ENCODE data around the gene CDK18. TPM values are rescaled to one million over a fixed set of nuclear protein-coding genes. Genes with fewer than 3 reads are reported as not detected.

CDK18 gene
- total RNA-seq, 1 donor from 2014 or later = 0.18 TPM

Other genes with a start within 250 kb of the CDK18 start
- gene NUAK2, start 182.9 kb upstream of the CDK18 start, total RNA-seq = 14.4 and 17.7 TPM in 2 replicates
- 0.29 and 0.64 TPM in 2 replicates for gene KLHDC8A, start 147.7 kb upstream of the CDK18 start, total RNA-seq
- gene LEMD1, start 82.6 kb upstream of the CDK18 start, total RNA-seq = not detected in 2 replicates
- not detected in 2 replicates for gene BLACAT1, start 48.6 kb upstream of the CDK18 start, total RNA-seq
- 23.2 and 35.2 TPM in 2 replicates for gene ELK4, start 127.3 kb downstream of the CDK18 start, total RNA-seq
- 11.6 and 12.7 TPM in 2 replicates for gene SLC45A3, start 175.8 kb downstream of the CDK18 start, total RNA-seq
- gene NUCKS1, start 245.5 kb downstream of the CDK18 start, total RNA-seq = 74.4 and 76.0 TPM in 2 replicates